Stimulated activated CD8-positive, alpha-beta memory T cell treated with anti-CD3 and anti-CD28 coated beads, Interleukin-12 subunit alpha, Interleukin-12 subunit beta, amount 100 ng/mL, for 1 hour (primary cell): Measurements from ENCODE around the gene BSG.
"Not testable (repeated sequence)": the region's sequence is repeated elsewhere in the genome, so short reads cannot be mapped to it uniquely, and the experiment has no call there.

Experiments
- DNase-seq: peaks from one replicate; pipeline ENCODE4 v3.0.0-alpha.2; 2020; ENCODE audit warnings: low read depth

The BSG gene

DNA sequence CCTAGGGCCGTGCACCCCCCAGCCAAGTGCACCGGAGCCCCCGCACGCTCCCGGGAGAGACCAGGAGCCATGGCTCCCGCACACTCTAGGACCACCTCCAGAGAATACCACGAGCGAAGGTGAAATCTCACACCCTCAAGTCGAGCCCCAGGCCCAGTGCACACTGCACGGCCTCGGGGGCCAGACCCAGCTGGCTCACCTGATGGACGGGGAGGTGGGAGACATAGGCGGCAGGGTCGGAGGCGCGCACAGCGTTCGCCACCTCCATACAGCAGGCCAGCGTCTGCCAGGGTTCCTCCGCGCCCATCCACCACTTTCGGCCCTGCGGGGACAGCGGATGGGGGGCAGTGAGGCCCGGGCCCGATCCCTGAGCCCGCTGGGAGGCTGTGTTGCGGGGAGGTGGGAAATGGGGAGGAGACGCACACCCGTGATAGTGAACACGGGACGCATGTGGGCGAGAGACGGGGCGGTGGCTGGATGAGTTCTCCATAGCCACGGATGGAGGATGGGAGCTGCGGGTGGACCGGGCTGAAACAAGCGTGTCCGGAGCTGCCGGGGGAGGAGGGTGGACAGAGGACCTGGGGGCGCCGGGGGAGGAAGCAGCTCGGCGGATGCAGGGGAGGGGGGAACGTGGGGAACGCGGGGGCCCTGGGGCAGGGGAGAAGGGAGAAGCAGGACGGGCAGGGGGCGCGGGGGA is 47.9 kb downstream of the BSG start:
- no peak for DNase-seq

DNA sequence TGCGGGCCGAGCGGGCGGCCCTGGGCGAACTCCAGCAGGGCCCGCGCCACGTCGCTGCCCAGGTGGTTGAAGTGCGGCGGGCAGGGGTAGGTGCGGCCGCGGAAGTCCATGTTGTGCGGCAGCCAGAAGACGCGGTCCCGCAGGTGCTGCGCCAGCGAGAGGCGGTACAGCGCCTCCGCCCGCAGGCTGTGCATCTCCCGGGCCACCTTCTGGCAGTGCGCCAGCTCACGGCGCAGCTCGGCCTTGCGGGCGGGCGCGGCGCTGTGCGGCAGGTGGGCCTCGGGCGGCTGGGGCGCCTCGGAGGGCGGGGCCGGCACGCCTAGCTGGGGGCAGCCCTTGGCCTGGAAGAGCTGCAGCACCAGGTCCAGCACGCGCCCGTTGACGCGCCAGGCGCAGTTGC is 48.8 kb downstream of the BSG start:
- not testable (repeated sequence) for DNase-seq

DNA sequence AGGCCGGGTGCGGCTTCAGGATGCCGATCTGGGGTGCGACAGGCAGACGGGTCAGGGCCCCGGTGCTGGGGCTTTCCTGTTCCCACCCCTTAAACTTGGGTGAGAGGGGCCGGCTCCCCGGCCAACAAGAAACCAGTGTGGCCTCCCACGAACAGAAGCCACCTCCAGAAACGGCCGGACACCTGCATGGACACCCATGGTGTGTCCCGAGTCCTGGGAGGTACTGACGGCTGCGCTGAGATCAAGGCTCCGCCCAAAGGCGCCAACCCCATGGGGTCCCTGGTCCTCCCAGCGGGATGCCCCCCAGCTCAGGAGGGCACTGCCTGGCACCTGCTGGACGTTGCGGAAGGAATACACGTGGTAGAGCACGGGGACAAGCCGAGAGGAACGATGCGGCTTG is 49.4 kb downstream of the BSG start:
- no peak for DNase-seq

DNA sequence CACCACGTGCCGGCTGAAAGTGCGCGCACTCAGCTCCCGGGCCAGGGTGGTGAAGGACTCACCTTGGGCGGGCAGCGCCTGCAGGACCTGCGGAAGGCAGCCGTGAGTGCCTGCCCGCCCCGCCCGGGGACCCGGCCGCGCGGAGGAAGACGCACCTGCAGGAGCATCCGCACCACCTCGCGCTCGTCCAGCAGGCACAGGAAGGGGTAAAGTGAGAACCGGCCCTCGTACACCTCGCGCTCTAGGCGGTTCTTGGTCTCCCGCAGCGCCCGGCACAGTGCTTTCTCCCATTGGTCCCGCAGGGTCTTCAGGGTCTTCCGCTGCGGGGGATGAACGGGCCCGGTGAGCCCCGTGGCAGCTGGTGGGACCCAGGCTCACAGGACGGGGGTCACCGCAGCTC is 50.3 kb downstream of the BSG start:
- DNase-seq, result no peak

DNA sequence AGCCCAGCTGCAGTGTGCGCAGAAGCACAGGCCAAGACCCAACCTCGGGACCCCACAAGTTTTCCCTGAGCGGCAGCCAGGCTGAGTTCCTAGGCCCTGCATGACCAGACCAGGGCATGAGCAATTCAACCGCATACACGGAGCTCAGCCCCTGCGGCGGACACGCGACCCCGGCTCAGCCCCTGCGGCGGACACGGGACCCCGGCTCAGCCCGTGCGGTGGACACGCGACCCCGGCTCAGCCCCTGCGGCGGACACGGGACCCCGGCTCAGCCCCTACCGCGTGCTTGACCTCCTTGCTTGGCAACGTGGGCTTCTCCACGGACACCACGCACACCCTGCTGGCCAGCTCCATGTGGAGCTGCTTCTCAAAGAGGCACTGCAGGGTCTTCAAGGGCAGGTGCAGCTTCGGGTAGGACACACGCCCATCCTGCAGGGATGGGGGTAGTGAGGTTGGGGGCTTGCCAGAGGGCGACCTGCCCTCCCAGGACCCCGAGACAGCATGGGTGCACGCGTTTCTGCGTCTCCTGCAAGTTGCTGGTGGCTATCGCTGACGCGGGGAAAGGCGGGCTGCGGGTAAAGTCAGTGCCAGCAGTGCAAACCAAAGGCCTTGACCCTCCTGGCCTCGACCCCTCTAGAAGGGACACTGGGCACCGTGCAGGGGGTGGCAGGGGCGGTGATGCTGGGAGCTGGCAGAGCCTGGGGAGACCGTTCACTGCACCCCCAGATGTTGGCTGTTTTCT is 51.0 kb downstream of the BSG start:
- no peak for DNase-seq

DNA sequence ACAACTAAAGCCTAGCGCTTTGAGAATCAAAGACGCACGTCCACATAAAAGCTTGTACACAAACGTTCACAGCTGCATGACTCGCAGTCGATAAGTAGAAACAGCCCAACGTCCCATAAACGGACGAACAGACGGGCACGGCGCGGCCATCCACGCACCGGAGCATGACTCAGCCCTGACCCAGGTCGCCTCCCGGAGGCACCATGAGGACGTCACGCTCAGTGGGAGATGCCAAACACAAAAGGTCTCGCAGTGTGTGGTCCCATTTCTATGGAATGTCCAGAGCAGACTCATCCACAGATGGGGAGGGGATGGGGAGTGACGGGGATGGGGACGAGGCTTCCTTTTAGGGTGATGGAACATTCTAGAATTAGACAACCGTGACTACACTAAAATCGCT is 51.6 kb downstream of the BSG start:
- DNase-seq, result no peak

DNA sequence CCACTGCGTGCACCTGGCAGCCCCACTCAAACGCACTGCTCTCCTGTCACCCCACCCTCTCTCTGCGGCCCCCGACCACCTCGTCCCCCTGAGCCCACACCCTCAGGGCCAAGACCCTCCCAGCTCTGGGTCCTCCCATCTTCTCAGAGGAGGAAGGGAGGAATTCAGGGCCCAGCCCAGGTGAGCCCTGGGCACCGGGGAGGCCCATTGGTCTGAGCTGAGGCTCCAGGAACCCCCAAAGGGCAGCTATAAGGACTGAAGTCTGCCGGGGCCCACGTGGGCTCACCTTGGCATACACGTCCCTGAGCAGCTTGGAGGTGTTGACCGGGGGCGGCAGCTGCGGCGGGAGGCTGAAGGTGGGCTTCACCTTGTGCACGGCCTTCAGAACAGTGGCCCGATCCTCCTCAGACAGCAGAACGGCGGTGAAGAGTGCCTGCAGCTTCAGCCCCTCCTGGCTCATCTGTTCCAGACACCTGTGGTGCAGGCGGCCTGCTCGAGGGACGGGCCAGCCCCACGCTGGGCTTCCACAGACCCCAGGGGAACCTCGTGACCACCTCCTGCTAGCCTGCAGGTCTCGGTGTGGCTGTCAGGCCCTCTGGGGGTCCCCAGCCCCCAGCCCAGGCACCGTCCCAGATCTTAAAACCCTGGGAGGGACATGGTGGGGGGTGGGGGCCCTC is 52.2 kb downstream of the BSG start:
- DNase-seq, result no peak

DNA sequence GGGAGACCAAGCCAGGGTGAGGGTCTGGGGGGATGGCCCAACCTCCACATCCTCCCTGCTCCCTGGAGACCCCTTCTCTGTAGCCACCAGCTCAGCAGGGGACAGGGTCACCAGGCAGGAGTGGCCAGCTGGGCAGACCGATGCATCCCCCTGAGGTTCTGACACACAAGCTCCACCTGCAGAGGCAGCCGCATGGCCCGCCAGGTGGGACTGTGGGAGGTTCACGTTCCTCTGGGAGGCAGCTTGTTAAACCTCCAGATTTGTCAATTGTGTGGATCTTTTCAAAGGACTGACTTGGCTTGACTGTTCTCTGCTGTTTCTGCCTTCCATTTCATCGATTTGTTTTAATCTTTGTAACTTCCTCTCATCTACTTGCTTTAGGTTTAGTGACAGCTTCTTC is 52.9 kb downstream of the BSG start:
- DNase-seq, result no peak

DNA sequence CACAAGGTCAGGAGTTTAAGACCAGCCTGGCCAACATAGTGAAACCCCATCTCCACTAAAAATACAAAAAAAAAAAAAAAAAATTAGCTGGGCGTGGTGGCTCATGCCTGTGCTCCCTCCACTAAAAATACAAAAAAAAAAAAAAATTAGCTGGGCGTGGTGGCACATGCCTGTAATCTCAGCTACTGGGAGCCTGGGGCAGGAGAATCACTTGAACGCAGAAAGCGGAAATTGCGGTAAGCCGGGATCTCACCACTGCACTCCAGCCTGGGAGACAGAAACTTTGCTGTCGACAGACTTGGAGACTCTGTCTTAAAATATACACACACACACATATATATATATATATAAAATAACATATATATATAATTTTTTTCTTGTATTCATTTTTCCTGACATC is 54.2 kb downstream of the BSG start:
- DNase-seq, result not testable (repeated sequence)

DNA sequence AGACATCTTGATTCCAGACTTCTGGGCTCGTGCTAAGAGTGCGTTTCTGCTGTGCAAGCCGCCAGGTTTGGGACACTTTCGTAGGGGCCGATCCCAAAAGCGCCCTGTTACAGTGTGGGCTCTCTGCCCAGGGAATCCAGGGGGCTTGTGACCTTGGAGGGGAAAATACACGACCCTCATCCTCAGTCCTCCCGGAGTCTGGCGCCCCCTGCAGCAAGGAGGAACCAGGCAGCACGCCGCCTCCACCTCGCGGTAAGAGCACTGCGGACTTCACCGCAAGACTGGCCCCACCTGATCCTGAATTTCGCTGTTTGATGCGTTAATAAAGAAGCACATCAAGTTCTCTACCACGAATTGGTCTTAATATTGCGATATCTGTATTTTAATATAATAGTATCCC is 55.8 kb downstream of the BSG start:
- DNase-seq, result no peak

DNA sequence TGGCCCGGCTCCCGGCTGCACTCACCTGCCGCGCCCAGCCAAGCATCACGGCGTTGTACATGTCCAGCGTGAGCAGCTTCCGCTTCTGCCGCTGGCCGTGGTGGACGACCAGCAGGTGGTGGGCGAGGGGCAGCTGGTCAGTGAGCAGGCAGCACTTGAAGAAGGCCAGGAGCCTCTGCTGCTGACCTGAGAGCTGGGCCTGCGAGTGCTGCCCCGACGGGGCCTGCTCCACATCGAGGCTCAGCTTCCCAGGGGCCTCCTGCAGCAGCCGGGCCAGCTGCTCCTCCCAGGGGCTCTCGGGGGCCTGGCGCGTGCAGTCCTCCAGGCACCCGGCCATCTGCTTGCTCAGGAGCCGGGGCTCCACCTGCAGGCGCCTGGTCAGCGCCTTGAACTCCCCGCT is 57.1 kb downstream of the BSG start:
- DNase-seq, result not testable (repeated sequence)

DNA sequence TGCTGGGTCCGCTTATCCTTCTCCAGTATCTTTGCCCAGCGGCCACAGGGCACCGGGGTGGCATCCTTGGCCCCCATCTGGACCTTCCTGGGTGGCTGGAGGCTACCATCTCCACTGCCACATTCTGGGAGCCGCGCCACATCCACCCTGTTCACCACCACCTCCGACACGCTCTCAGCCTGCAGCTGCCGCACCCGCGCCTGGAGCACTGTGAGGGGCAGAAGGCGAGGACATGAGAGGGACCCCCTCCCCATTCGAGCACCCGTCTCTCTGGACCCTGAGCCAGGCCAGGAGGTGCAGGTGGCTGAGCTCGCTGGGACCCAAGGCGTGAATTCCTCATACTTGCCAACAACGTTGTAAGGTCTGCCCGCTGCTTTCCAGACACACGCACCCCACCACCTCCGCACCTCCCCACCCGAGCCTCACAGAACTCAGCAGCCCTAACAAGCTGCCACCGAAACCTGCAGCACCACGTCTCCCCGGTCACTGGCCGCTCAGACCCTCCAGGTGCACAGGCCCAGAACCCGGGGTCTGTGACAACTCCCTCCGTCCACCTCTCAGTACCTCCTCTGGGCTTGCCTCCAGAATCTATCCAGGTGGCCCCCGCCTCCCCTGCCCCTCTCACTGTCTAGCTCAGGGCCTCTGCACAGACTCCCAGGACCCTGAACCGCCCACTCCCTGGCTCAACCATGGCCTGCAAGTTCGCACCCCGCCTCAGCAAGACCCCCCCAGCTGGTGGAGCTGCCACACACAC is 57.7 kb downstream of the BSG start:
- DNase-seq, result no peak

DNA sequence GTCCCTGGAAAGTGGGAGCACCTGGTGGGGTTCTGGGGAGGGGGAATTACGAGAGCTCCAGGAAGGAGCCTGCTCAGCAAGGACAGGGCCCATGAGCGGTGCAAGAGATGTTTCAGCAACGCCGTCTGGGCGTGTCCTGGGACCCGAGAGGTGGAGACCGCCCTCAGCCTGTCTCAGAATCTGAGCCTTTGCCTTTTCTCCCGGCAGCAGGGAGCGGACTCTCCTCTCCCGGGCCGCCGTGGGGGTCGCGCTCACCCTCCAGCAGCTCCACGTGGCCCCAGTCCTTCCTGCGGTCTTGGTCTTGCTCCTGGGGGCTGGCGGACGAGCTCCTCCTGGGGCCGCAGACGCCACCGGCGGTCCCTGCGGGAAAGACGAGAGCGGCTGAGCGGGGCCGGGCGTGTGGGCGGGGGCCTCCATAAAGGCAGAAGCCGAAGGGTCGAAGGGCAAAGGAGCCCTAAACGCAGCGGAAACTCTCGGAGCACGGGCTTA is 60.2 kb downstream of the BSG start:
- no peak for DNase-seq
